Peyer's patch (tissue), 4 donors: ENCODE data around the gene GRAMD4. TPM values are rescaled to one million over a fixed set of nuclear protein-coding genes. Genes with fewer than 3 reads are reported as not detected.
A peak's percentile ranks its signal among the peaks of the same experiment; 100 is the strongest.

Experiments used
- DNase-seq, 3 donors: peaks; one replicate each; pipeline ENCODE4 v3.0.0-alpha.2; 2017 to 2019
- H3K27ac ChIP-seq, 4 donors: fragments of 200-600 bp; sonication (generic); one replicate each; pipeline ENCODE4 v1.5.1; 2016 to 2019
- H3K27me3 ChIP-seq, 2 donors: fragments of 200-600 bp; sonication (generic); one replicate each; pipeline ENCODE4 v1.5.1; 2019
- H3K36me3 ChIP-seq, 3 donors: fragments of 200-600 bp; sonication (generic); one replicate each; pipeline ENCODE4 v1.5.1; 2016 to 2019
- H3K4me1 ChIP-seq, 4 donors: fragments of 200-600 bp; sonication (generic); one replicate each; pipeline ENCODE4 v1.5.1; 2016 to 2019
- H3K4me3 ChIP-seq, 4 donors: fragments of 200-600 bp; sonication (generic); 1 replicate in 3 of 4; 2 replicates in 1 of 4; pipeline ENCODE4 v1.5.1; 2016 to 2019; ENCODE audit warnings: mild to moderate bottlenecking in 1 of 4
- H3K9me3 ChIP-seq, 4 donors: fragments of 200-600 bp; sonication (generic); one replicate each; pipeline ENCODE4 v1.5.1; 2016 to 2019; ENCODE audit warnings: mild to moderate bottlenecking in 1 of 4
- POLR2A ChIP-seq, 2 donors: fragments of 450-650 bp; IDR thresholded peaks; one replicate each; pipeline ENCODE4 v1.5.1; 2017; ENCODE audit warnings: antibody characterized with exemption in 2 of 2, mild to moderate bottlenecking in 2 of 2, moderate library complexity in 2 of 2
- total RNA-seq, 4 donors: library from RNA; depleted of rRNA; stranded (reverse); fragments of >200 nt; gene quantifications; one replicate each; pipeline ENCODE4 v1.1.0, GENCODE V29; 2016
- TF ChIP-seq, protein P1 (sequence below), 6 experiments: fragments of 450-650 bp in 4 of 6; fragments of 200-600 bp in 2 of 6; sonication (generic) in 1 of 6; IDR thresholded peaks; one replicate each; pipeline ENCODE4 v1.5.1; 2017 to 2019; ENCODE audit warnings: antibody characterized with exemption in 6 of 6, mild to moderate bottlenecking in 3 of 6, moderate library complexity in 1 of 6

The GRAMD4 gene
- total RNA-seq, 4 donors from 2014 or later = 98.2 to 428 (median 422) TPM

- Histone ChIP-seq H3K4me1 (peaks cover 0 to 21% (median 8%) of the 10 kb centered on the region in 4 donors), H3K4me3 (peak overlapping the region in 3 of 4 donors; percentile 5 to 32 (median 25)), H3K9me3 (no peaks in the 10 kb centered on the region), H3K27me3 (no peaks in the 10 kb centered on the region), H3K36me3 (peaks cover 0 to 73% (median 0%) of the 10 kb centered on the region in 3 donors), H3K27ac (peak overlapping the region in 2 of 4 donors; percentile 57 to 69)
- TF ChIP-seq, protein P1, sequence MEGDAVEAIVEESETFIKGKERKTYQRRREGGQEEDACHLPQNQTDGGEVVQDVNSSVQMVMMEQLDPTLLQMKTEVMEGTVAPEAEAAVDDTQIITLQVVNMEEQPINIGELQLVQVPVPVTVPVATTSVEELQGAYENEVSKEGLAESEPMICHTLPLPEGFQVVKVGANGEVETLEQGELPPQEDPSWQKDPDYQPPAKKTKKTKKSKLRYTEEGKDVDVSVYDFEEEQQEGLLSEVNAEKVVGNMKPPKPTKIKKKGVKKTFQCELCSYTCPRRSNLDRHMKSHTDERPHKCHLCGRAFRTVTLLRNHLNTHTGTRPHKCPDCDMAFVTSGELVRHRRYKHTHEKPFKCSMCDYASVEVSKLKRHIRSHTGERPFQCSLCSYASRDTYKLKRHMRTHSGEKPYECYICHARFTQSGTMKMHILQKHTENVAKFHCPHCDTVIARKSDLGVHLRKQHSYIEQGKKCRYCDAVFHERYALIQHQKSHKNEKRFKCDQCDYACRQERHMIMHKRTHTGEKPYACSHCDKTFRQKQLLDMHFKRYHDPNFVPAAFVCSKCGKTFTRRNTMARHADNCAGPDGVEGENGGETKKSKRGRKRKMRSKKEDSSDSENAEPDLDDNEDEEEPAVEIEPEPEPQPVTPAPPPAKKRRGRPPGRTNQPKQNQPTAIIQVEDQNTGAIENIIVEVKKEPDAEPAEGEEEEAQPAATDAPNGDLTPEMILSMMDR (IDR thresholded peaks at IDR 0.05) = no peak
- peak in 2 of 3 donors; percentile 92 to 94 for DNase-seq
Measured at GRCh38 chr22:46674367-46674781, 54.2 kb downstream of the GRAMD4 start.

- peaks cover 0 to 69% (median 0%) of the 10 kb centered on the region in 3 donors for H3K36me3 ChIP-seq
- H3K9me3 ChIP-seq = no peaks in the 10 kb centered on the region
- peak overlapping the region in 2 of 4 donors; percentile 51 to 69 for H3K27ac ChIP-seq
- TF ChIP-seq, protein P1 (IDR thresholded peaks at IDR 0.05) = no peak
- no peak for TF ChIP-seq POLR2A (IDR thresholded peaks at IDR 0.05)
- H3K27me3 ChIP-seq = no peaks in the 10 kb centered on the region
- no peak for DNase-seq
- peak overlapping the region in 3 of 4 donors; percentile 5 to 32 (median 25) for H3K4me3 ChIP-seq
- H3K4me1 ChIP-seq = peaks cover 0 to 21% (median 8%) of the 10 kb centered on the region in 4 donors
Measured at GRCh38 chr22:46674906-46675305, 54.7 kb downstream of the GRAMD4 start.

- H3K36me3 ChIP-seq = peaks cover 0 to 63% (median 0%) of the 10 kb centered on the region in 3 donors
- H3K4me1 ChIP-seq = peaks cover 0 to 21% (median 8%) of the 10 kb centered on the region in 4 donors
- H3K27ac ChIP-seq = no peak overlapping the region
- no peak for DNase-seq
- no peak overlapping the region for H3K4me3 ChIP-seq
- no peaks in the 10 kb centered on the region for H3K27me3 ChIP-seq
- TF ChIP-seq, protein P1 (IDR thresholded peaks at IDR 0.05) = no peak
- no peak for TF ChIP-seq POLR2A (IDR thresholded peaks at IDR 0.05)
- H3K9me3 ChIP-seq = no peaks in the 10 kb centered on the region
Measured at GRCh38 chr22:46675479-46675878, 55.3 kb downstream of the GRAMD4 start.

- H3K27ac ChIP-seq = no peak overlapping the region
- H3K27me3 ChIP-seq = no peaks in the 10 kb centered on the region
- DNase-seq = no peak
- H3K4me1 ChIP-seq = peaks cover 0 to 20% (median 8%) of the 10 kb centered on the region in 4 donors
- H3K9me3 ChIP-seq = no peaks in the 10 kb centered on the region
- no peak for TF ChIP-seq POLR2A (IDR thresholded peaks at IDR 0.05)
- TF ChIP-seq, protein P1 (IDR thresholded peaks at IDR 0.05) = no peak
- no peak overlapping the region for H3K4me3 ChIP-seq
- peaks cover 0 to 60% (median 0%) of the 10 kb centered on the region in 3 donors for H3K36me3 ChIP-seq
Measured at GRCh38 chr22:46675938-46676337, 55.8 kb downstream of the GRAMD4 start.

DNA sequence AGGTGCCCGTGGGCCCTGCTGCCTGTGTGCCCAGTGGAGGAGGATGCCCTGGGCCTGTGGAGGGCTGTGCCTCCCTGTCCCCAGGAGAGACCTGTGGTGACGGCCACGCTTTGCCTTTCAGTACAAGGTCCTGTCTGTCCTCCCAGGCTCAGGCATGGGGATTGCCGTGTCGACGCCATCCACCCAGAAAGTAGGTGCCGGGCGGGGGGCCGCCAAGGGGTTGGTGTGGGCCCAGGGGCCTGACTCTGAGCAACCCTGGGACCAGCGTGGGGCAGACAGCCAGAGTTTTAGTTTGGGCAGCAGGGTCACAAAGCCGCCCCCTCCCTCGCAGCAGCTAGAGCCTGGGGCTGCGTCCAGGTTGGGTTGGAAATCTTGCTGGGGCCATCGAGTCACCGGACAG is 56.3 kb downstream of the GRAMD4 start:
- Histone ChIP-seq H3K9me3 (no peaks in the 10 kb centered on the region), H3K27me3 (no peaks in the 10 kb centered on the region), H3K4me3 (no peak overlapping the region), H3K36me3 (peaks cover 0 to 58% (median 0%) of the 10 kb centered on the region in 3 donors), H3K4me1 (peaks cover 0 to 15% (median 8%) of the 10 kb centered on the region in 4 donors), H3K27ac (no peak overlapping the region)
- TF ChIP-seq, protein P1 (IDR thresholded peaks at IDR 0.05) = no peak
- no peak for TF ChIP-seq POLR2A (IDR thresholded peaks at IDR 0.05)
- no peak for DNase-seq
